OCI-LY1 (cell line): ENCODE measurements around the gene STRADB.

Experiments
- H2AFZ ChIP-seq: fragments of 200-600 bp; sonication (generic), shearing (Covaris generic); 2 replicates; pipeline ENCODE4 v1.6.0; 2014; ENCODE audit warnings: antibody characterized with exemption, mild to moderate bottlenecking, low read length
- H3F3A ChIP-seq: fragments of 200-600 bp; sonication (generic), shearing (Covaris generic); 2 replicates; pipeline ENCODE4 v1.6.0; 2014; ENCODE audit warnings: mild to moderate bottlenecking, antibody characterized with exemption, low read length, moderate library complexity; ENCODE audit not compliant: insufficient read depth
- H3K27ac ChIP-seq: fragments of 200-600 bp; sonication (generic); 2 replicates; pipeline ENCODE4 v1.5.1; 2014; ENCODE audit warnings: low read length, mixed run types, mild to moderate bottlenecking, low read depth; ENCODE audit not compliant: poor library complexity, severe bottlenecking
- H3K27me3 ChIP-seq: fragments of 200-600 bp; sonication (generic); 2 replicates; pipeline ENCODE4 v1.6.0; 2014; ENCODE audit warnings: antibody characterized with exemption, mild to moderate bottlenecking, low read length, moderate library complexity; ENCODE audit not compliant: insufficient read depth
- H3K36me3 ChIP-seq: fragments of 200-600 bp; sonication (generic); 2 replicates; pipeline ENCODE4 v1.6.1; 2014; ENCODE audit warnings: mild to moderate bottlenecking, antibody characterized with exemption, low read length, moderate library complexity, mixed read lengths; ENCODE audit not compliant: insufficient read depth
- H3K4me1 ChIP-seq: fragments of 200-600 bp; sonication (generic); 2 replicates; pipeline ENCODE4 v1.5.1; 2014; ENCODE audit warnings: mild to moderate bottlenecking, low read length, moderate library complexity; ENCODE audit not compliant: insufficient read depth, severe bottlenecking
- H3K4me2 ChIP-seq: fragments of 200-600 bp; sonication (generic), shearing (Covaris generic); 2 replicates; pipeline ENCODE4 v1.6.1; 2014; ENCODE audit warnings: low read length
- H3K4me3 ChIP-seq: fragments of 200-600 bp; sonication (generic); 2 replicates; pipeline ENCODE4 v1.5.1; 2014; ENCODE audit warnings: low read length, low read depth, mild to moderate bottlenecking, mixed read lengths; ENCODE audit not compliant: poor library complexity, severe bottlenecking
- H3K79me2 ChIP-seq: fragments of 200-600 bp; shearing (Covaris generic); 2 replicates; pipeline ENCODE4 v1.6.1; 2016; ENCODE audit warnings: mixed run types, low read length, mixed read lengths; ENCODE audit not compliant: insufficient read depth
- H3K9ac ChIP-seq: fragments of 200-600 bp; sonication (generic), shearing (Covaris generic); 2 replicates; pipeline ENCODE4 v1.6.1; 2014; ENCODE audit warnings: mild to moderate bottlenecking, low read length, mixed read lengths
- H3K9me2 ChIP-seq: fragments of 200-600 bp; sonication (generic), shearing (Covaris generic); 2 replicates; pipeline ENCODE4 v1.6.1; 2014; ENCODE audit warnings: low read depth, mild to moderate bottlenecking, low read length, mixed read lengths
- H3K9me3 ChIP-seq: fragments of 200-600 bp; shearing (Covaris generic); 2 replicates; pipeline ENCODE4 v1.6.1; 2014; ENCODE audit warnings: low read length, mixed read lengths
- H4K20me1 ChIP-seq: fragments of 200-600 bp; sonication (generic), shearing (Covaris generic); 2 replicates; pipeline ENCODE4 v1.6.0; 2016; ENCODE audit warnings: mild to moderate bottlenecking, low read length; ENCODE audit not compliant: insufficient read depth
- EZH2 ChIP-seq: fragments of 200-600 bp; sonication (generic), shearing (Covaris generic); IDR thresholded peaks from 2 replicates; pipeline ENCODE4 v1.8.0; 2017; ENCODE audit warnings: borderline replicate concordance, mixed run types, mild to moderate bottlenecking, antibody characterized with exemption, low read length, moderate library complexity, mixed read lengths
- TF ChIP-seq, protein P1 (sequence below): fragments of 200-600 bp; sonication (generic), shearing (Covaris generic); IDR thresholded peaks from 2 replicates; pipeline ENCODE4 v1.5.1; 2017; ENCODE audit warnings: mild to moderate bottlenecking, antibody characterized with exemption, low read length, moderate library complexity, mixed read lengths

The STRADB gene

GRCh38 chr2:201403880-201404279, 47.7 kb upstream of the STRADB start:
- TF ChIP-seq, protein P1, sequence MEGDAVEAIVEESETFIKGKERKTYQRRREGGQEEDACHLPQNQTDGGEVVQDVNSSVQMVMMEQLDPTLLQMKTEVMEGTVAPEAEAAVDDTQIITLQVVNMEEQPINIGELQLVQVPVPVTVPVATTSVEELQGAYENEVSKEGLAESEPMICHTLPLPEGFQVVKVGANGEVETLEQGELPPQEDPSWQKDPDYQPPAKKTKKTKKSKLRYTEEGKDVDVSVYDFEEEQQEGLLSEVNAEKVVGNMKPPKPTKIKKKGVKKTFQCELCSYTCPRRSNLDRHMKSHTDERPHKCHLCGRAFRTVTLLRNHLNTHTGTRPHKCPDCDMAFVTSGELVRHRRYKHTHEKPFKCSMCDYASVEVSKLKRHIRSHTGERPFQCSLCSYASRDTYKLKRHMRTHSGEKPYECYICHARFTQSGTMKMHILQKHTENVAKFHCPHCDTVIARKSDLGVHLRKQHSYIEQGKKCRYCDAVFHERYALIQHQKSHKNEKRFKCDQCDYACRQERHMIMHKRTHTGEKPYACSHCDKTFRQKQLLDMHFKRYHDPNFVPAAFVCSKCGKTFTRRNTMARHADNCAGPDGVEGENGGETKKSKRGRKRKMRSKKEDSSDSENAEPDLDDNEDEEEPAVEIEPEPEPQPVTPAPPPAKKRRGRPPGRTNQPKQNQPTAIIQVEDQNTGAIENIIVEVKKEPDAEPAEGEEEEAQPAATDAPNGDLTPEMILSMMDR: no peak
- no peak for TF ChIP-seq EZH2
- Histone ChIP-seq H3K79me2 (no peaks in the 10 kb centered on the region), H2AFZ (no peak overlapping the region), H3K4me2 (no peak overlapping the region), H3F3A (no peaks in the 10 kb centered on the region), H3K9me2 (no peaks in the 10 kb centered on the region), H3K27me3 (no peaks in the 10 kb centered on the region), H3K9me3 (no peaks in the 10 kb centered on the region), H3K27ac (no peak overlapping the region), H3K9ac (no peak overlapping the region), H4K20me1 (no peaks in the 10 kb centered on the region), H3K4me3 (no peak overlapping the region), H3K36me3 (peaks cover 8% of the 10 kb centered on the region; the same call in 1 of the 2 replicates), H3K4me1 (no peaks in the 10 kb centered on the region)

- H3K9me2 ChIP-seq: no peaks in the 10 kb centered on the region
- H3K27me3 ChIP-seq: no peaks in the 10 kb centered on the region
- H3K79me2 ChIP-seq: no peaks in the 10 kb centered on the region
- no peak overlapping the region for H3K27ac ChIP-seq
- H3K4me3 ChIP-seq: no peak overlapping the region
- no peak overlapping the region for H3K4me2 ChIP-seq
- H2AFZ ChIP-seq: no peak overlapping the region
- H3K4me1 ChIP-seq: no peaks in the 10 kb centered on the region
- no peaks in the 10 kb centered on the region for H4K20me1 ChIP-seq
- H3F3A ChIP-seq: no peaks in the 10 kb centered on the region
- H3K36me3 ChIP-seq: no peaks in the 10 kb centered on the region; the same call in 1 of the 2 replicates
- H3K9ac ChIP-seq: no peak overlapping the region
- no peak for TF ChIP-seq EZH2
- TF ChIP-seq, protein P1: no peak
- no peaks in the 10 kb centered on the region for H3K9me3 ChIP-seq
Measured at GRCh38 chr2:201404699-201405280, 46.8 kb upstream of the STRADB start.

DNA sequence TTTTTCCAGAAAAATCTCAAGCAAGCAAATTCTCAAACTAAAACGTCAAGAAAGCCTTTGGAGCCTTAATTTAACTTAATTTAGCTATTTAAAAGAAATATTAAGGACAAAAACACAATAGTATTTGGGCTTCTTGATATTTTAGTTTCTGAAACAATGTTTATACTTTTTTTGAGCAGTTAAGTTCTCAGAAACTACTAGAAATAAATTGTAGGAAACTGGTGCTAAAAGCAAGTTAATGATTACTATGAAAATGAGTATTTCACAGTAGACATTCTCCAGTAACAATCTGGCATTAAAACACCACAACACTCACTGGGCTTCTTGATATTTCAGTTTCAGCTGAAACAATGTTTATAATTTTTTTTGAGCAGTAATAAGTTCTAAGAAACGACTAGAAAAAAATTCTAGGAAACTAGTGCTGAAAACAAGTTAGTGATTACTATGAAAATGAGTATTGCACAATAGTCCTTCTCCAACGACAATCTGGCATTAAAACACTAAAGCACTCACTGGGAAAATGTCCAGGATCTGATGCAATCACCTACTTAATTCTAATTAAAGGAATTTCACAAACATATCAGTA, 45.4 kb upstream of the STRADB start:
- Histone ChIP-seq H3K9me3 (no peaks in the 10 kb centered on the region), H3K9me2 (no peaks in the 10 kb centered on the region), H3K4me2 (no peak overlapping the region), H2AFZ (no peak overlapping the region), H3K9ac (no peak overlapping the region), H3K36me3 (no peaks in the 10 kb centered on the region), H3K27me3 (no peaks in the 10 kb centered on the region), H4K20me1 (no peaks in the 10 kb centered on the region), H3K27ac (no peak overlapping the region), H3K4me3 (no peak overlapping the region), H3K4me1 (no peaks in the 10 kb centered on the region), H3F3A (no peaks in the 10 kb centered on the region), H3K79me2 (no peaks in the 10 kb centered on the region)
- TF ChIP-seq, protein P1: no peak
- no peak for TF ChIP-seq EZH2
